Heart right ventricle (tissue), 16 donors: ENCODE data around the gene SRC. TPM values are rescaled to one million over a fixed set of nuclear protein-coding genes. Genes with fewer than 3 reads are reported as not detected.
A peak's percentile ranks its signal among the peaks of the same experiment; 100 is the strongest.
"Not testable (repeated sequence)": the region's sequence is repeated elsewhere in the genome, so short reads cannot be mapped to it uniquely, and the experiment has no call there.

Experiments used
- ATAC-seq, 8 donors: fragments of 200-7000 bp; cut with Tn5 transposase; one replicate each; pipeline ENCODE4 v1.9.1; 2020; ENCODE audit warnings: mild to moderate bottlenecking in 8 of 8, moderate library complexity in 8 of 8, moderate number of reproducible peaks in 1 of 8
- DNase-seq, 2 donors: peaks; one replicate each; pipeline ENCODE4 v3.0.0-alpha.2; 2020
- H3K27ac ChIP-seq, 10 donors: fragments of 200-600 bp; sonication (generic) in 2 of 10; one replicate each; pipeline versions ENCODE4 v1.5.0 to v1.8.0; 2020 to 2022; ENCODE audit warnings: mild to moderate bottlenecking in 3 of 10
- H3K27me3 ChIP-seq, 7 donors: fragments of 200-600 bp; one replicate each; pipeline ENCODE4 v1.8.0; 2021 to 2022; ENCODE audit warnings: mild to moderate bottlenecking in 2 of 7
- H3K36me3 ChIP-seq, 9 donors: fragments of 200-600 bp; sonication (generic) in 1 of 9; one replicate each; pipeline versions ENCODE4 v1.5.0 to v1.8.0; 2020 to 2022; ENCODE audit warnings: mild to moderate bottlenecking in 2 of 9
- H3K4me1 ChIP-seq, 9 donors: fragments of 200-600 bp; sonication (generic) in 1 of 9; one replicate each; pipeline versions ENCODE4 v1.5.0 to v1.8.0; 2020 to 2022; ENCODE audit warnings: mild to moderate bottlenecking in 4 of 9
- H3K4me3 ChIP-seq, 10 donors: fragments of 200-600 bp; sonication (generic) in 2 of 10; one replicate each; pipeline versions ENCODE4 v1.5.0 to v1.8.0; 2020 to 2022; ENCODE audit warnings: mild to moderate bottlenecking in 7 of 10, moderate library complexity in 2 of 10
- H3K9me3 ChIP-seq, 11 donors: fragments of 200-600 bp in 10 of 11; sonication (generic) in 2 of 11; one replicate each; pipeline versions ENCODE4 v1.5.0 to v1.8.0; 2013 to 2022; ENCODE audit warnings: mild to moderate bottlenecking in 2 of 11, control low read depth in 1 of 11, moderate library complexity in 1 of 11
- WGBS, 2 donors: extraction: QIAGEN DNeasy Blood & Tissue Kit; methylation state at CpG; one replicate each; pipeline ENCODE4 v1.1.7; 2013; ENCODE audit warnings: inconsistent platforms in 1 of 2; 5-methylcytosine and 5-hydroxymethylcytosine counted together
- intact Hi-C, 10 donors: fragments of 100-400 bp; cut with DNase I; formaldehyde crosslinking; loops; one replicate each; pipeline versions ENCODE4 v1.11.1 to v1.14.2; 2022
- polyA plus RNA-seq, 2 donors: library from polyadenylated mRNA; stranded (reverse); fragments of 200-250 nt; gene quantifications; one replicate each; pipeline ENCODE4 v1.2.3, GENCODE V29; 2013
- total RNA-seq, 10 donors: library from RNA; stranded (reverse); fragmentation: NEBNext Ultra II Directional in 3 of 10; extraction: Animal tissue kit (Norgen Biotek cat#: 25700) in 3 of 10; gene quantifications; one replicate each; pipeline versions ENCODE4 v1.2.1 to v1.2.4, GENCODE V29; 2021 to 2023
- TF ChIP-seq, protein P1 (sequence below), 9 donors: fragments of 200-600 bp; sonication (generic) in 2 of 9; IDR thresholded peaks; one replicate each; pipeline versions ENCODE4 v1.5.0 to v1.8.0; 2021 to 2022; ENCODE audit warnings: antibody characterized with exemption in 9 of 9, mild to moderate bottlenecking in 5 of 9, moderate library complexity in 1 of 9
- donor health status: Arrhythmogenic right ventricular cardiomyopathy.
- donor health status: ischemic (EF 13 %, LVEDD 7.1; RV severe dilation, severe dysfunction).
- donor health status: healthy with polysubstance abuse.
- donor health status: DM: no; HTN: yes; CAD: no.
- donor health status: DM: no; HTN: no; CAD: no.
- donor health status: ischemic (EF 25% LVEDD 6.9; RV normal size, moderate dysfunction).
- donor health status: ischemic (EF 25% LVEDD 5.7; RV mildly dilated, moderate dysfunction).
- donor health status: healthy.
- donor health status: DM: yes; HTN: yes; CAD: no.
- donor health status: Ischemic cardiomyopathy.
- donor health status: ischemic (EF 35%, LVEDD 5.7; RV mildly dilated, moderate dysfunction).
- donor health status: nonischemic (EF 11% LVEDD 7.7; RV severe dilation, severe dysfunction).
- donor health status: DM: yes; HTN: yes; CAD: no.
- donor health status: PGD.
- donor health status: ischemic (EF 29% LVEDD 5.4; RV normal size, mild dysfunction).
- donor health status: nonischemic (EF 23%, LVEDD 6.1; RV moderate dilation, normal function).

SRC gene
- total and polyA plus RNA-seq, 12 donors, result 1.9 to 10.8 (median 4.2) TPM

DNA sequence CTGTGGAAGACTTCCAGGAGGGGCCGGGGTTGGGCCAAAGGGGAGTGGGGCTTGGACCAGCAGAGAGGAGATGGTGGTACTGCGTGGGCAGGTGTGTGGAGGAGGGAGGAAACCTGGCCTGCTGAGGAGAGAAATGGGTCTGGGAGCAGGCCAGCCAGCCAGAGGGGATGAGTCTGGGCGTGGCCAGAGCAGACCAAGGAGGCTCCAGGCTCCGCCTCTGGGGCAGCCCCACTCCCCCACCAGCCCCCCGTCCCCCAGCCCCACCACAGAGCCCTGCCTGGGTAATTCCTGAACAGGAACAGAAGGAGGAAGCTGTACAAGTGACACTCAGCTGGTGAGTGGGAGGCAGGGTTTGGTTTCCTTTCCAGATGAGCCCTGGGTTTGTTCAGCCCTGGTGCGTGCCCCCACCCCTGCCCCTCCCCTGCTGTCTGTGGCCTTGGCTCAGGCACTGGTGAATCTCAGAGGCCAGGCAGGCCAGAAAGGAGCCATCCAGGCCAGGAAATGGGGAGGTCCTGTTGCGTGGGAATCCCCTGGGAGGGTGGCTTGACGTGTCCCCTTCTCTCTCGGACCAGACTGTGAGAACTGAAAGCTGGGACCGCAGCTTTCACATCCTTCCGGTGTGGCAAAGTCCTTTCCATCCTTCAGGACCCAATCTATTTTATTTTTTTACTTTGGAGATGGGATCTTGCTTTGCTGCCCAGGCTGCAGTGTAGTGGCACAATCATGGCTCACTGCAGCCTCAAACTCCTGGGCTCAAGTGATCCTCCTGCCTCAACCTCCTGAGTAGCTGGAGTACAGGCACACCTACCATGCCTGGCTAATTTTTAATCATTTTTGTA lies 9.4 kb upstream of the SRC start:
- H3K36me3 ChIP-seq, result no peaks in the 10 kb centered on the region
- H3K27ac ChIP-seq, result peak overlapping the region in 8 of 10 donors; percentile 21 to 79 (median 58)
- DNase-seq, result peak; percentile 68 to 78
- H3K27me3 ChIP-seq, result no peaks in the 10 kb centered on the region
- no peaks in the 10 kb centered on the region for H3K9me3 ChIP-seq
- H3K4me1 ChIP-seq, result peaks cover 0 to 41% (median 25%) of the 10 kb centered on the region in 9 donors
- intact Hi-C loops, result no loop called here
- TF ChIP-seq, protein P1, sequence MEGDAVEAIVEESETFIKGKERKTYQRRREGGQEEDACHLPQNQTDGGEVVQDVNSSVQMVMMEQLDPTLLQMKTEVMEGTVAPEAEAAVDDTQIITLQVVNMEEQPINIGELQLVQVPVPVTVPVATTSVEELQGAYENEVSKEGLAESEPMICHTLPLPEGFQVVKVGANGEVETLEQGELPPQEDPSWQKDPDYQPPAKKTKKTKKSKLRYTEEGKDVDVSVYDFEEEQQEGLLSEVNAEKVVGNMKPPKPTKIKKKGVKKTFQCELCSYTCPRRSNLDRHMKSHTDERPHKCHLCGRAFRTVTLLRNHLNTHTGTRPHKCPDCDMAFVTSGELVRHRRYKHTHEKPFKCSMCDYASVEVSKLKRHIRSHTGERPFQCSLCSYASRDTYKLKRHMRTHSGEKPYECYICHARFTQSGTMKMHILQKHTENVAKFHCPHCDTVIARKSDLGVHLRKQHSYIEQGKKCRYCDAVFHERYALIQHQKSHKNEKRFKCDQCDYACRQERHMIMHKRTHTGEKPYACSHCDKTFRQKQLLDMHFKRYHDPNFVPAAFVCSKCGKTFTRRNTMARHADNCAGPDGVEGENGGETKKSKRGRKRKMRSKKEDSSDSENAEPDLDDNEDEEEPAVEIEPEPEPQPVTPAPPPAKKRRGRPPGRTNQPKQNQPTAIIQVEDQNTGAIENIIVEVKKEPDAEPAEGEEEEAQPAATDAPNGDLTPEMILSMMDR (IDR thresholded peaks at IDR 0.05), result no peak
- ATAC-seq, result peak; percentile 51 to 80 (median 74)
- H3K4me3 ChIP-seq, result peak overlapping the region in 1 of 10 donors; percentile 12
- WGBS, 2 donors, result 28 to 48% methylated on average over 11 of the region's 11 CpGs

DNA sequence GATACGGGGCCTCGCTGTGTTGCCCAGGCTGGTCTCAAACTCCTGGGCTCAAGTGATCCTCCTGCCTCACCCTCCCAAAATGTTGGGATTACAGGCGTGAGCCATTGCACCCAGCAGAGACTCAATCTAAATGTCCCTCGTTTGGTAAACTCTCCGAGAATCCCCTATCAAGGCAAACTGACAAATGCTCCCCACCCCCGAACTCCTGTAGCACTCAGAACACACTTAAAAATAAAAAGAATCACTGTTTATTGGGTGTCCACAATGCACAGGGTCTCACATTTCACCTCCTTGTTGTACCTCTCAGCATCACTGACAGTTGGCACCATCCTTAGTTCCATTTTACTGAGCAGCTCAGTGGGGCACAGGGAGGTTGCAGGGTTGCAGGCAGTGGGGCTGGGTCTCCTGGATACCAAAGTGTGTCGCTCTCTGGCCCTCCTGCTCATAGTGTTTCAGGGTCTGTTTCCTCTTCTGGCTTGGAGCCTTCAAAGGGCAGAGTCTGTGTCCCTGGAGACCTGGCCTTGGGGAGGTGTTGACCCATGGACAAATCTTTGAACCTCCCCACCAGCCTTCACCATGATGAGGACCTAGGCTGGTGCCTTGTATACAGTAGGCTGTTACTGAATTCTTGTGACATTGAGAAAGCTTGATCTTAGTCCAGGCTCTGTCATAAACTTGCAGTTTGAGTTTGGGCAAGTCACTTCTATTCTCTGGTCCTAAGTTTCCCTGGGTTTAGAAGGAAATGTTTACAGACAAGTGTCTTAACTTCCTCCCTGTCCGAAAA lies 8.5 kb upstream of the SRC start:
- ATAC-seq (no peak), DNase-seq (no peak)
- Histone ChIP-seq H3K9me3 (no peaks in the 10 kb centered on the region), H3K27me3 (no peaks in the 10 kb centered on the region), H3K36me3 (no peaks in the 10 kb centered on the region), H3K4me3 (no peak overlapping the region), H3K27ac (peak overlapping the region in 7 of 10 donors; percentile 31 to 79 (median 59)), H3K4me1 (peaks cover 0 to 38% (median 17%) of the 10 kb centered on the region in 9 donors)
- TF ChIP-seq, protein P1 (IDR thresholded peaks at IDR 0.05), result no peak
- WGBS, 2 donors, result 74 to 79% methylated on average over 8 of the region's 8 CpGs
- intact Hi-C loops, result no loop called here

DNA sequence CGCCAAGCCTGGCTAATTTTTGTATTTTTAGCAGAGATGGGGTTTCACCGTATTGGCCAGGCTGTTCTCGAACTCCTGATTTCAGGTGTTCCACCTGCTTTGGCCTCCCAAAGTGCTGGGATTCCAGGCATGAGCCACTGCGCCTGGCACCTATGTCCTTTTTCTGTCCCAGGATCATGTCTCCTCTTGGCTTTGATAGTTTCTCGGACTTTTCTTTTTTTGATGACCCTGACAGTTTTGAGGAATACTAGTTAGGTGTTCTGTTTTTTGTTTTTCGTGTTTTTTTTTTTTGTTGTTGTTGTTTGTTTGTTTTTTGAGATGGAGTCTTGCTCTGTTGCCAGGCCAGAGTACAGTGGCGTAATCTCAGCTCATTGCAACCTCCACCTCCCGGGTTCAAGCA lies 7.6 kb upstream of the SRC start:
- H3K27me3 ChIP-seq, intact Hi-C loops, DNase-seq, H3K9me3 ChIP-seq, H3K27ac ChIP-seq, ATAC-seq, H3K36me3 ChIP-seq, H3K4me3 ChIP-seq: not testable (repeated sequence)
- 97 to 98% methylated on average over 8 of the region's 8 CpGs for WGBS, 2 donors
- H3K4me1 ChIP-seq, result peaks cover 0 to 33% (median 14%) of the 10 kb centered on the region in 9 donors

DNA sequence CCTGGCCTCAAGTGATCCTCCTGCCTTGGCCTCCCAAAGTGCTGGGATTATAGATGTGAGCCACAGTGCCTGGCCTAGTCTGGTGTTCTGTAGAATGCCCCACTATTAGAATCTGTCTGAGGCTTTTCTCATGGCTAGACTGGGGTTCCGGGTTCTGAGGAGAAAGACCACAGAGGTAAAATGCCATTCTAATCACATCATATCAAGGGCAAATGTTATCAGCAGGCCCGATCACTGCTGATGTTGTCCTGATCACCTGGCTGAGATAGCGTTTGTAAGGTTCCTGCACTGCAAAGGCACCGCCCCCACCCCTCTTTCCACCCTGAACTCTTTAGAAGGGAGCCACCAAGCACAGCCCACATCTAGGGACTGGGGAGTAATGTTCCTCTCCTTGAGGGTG lies 6.7 kb upstream of the SRC start:
- no peak for ATAC-seq
- TF ChIP-seq, protein P1 (IDR thresholded peaks at IDR 0.05), result no peak
- H3K36me3 ChIP-seq, result no peaks in the 10 kb centered on the region
- peaks cover 0 to 27% (median 14%) of the 10 kb centered on the region in 9 donors for H3K4me1 ChIP-seq
- intact Hi-C loops, result no loop called here
- no peak overlapping the region for H3K4me3 ChIP-seq
- H3K9me3 ChIP-seq, result no peaks in the 10 kb centered on the region
- no peaks in the 10 kb centered on the region for H3K27me3 ChIP-seq
- no peak for DNase-seq
- H3K27ac ChIP-seq, result no peak overlapping the region
- WGBS, 2 donors, result 80 to 84% methylated on average over 4 of the region's 4 CpGs

DNA sequence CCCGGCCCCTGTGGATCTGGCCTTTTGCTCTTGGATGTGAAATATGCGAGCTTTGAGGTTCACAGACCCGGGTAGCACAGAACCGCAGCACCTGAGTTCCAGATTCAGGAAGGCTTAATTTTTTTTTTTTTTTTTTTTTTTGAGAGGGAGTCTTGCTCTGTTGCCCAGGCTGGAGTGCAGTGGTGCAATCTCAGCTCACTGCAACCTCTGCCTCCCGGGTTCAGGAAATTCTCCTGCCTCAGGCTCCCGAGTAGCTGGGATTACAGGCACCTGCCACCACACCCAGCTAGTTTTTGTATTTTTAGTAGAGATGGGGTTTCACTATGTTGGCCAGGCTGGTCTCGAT lies 6.2 kb upstream of the SRC start:
- H3K27me3 ChIP-seq, H3K4me3 ChIP-seq, DNase-seq, H3K36me3 ChIP-seq, ATAC-seq, H3K9me3 ChIP-seq, intact Hi-C loops, H3K27ac ChIP-seq: not testable (repeated sequence)
- WGBS, 2 donors, result 90 to 92% methylated on average over 7 of the region's 7 CpGs
- H3K4me1 ChIP-seq, result peaks cover 0 to 27% (median 14%) of the 10 kb centered on the region in 9 donors
